Measurements from ENCODE around the gene TMEM107.

The TMEM107 gene

DNA sequence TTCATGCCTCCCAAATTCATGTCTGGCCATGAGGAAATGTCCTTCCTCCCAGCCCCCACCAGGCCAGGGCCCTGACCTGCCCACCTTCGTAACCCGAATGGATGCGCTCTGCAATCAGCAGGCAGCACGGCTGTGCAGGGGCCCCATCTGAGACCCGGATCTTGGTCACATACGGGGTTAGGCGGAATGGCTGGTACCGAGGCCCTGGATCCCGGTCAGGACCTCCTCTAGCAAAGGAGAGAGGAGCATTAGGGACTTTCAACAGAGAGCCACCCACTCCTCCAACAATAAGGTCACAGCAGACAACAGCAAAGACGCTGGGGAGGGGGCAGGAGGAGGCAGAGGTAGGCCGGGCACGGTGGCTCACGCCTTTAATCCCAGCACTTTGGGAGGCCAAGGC lies 27.6 kb downstream of the TMEM107 start:
- no peak for DNase-seq

- DNase-seq: no peak
Measured at GRCh38 chr17:8147805-8148404, 28.3 kb downstream of the TMEM107 start.

- DNase-seq: no peak
Measured at GRCh38 chr17:8147141-8147804, 28.9 kb downstream of the TMEM107 start.

DNA sequence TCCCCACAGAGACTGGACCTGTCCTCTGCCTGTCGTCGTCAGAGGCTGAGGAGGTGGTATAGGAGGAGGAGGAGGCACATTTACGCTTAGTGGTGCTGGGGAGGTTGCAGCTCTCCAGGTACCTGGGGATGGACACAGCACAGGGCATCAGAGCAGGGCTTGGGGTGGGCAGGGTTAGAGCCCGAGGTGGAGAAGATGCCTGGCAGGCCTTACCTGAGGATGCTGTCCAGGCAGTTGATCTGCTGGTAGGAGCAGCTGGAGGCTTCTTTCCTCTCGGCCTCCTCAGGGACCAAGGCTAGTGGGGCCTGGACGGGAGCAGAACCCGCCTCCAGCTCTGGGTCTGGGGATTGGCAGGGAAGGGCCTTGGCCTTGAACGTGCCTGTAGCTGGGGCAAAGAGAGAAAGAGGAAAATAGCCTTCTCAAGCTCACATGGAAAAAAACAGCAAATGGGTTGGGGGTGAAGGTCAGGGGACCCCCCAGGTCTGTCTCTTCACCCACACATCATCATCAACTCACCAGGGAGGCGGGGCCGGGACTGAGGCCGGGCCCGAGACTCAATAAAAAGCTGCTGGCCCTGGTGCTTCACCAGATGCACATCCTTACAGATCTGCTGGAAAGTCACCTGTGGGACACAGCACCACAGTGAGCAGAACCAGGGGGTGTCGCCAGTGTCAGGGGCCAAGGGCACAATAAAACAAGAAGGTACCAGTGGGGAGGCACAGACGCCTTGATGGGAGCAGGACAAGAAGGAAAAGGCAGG lies 29.6 kb downstream of the TMEM107 start:
- DNase-seq: no peak

DNA sequence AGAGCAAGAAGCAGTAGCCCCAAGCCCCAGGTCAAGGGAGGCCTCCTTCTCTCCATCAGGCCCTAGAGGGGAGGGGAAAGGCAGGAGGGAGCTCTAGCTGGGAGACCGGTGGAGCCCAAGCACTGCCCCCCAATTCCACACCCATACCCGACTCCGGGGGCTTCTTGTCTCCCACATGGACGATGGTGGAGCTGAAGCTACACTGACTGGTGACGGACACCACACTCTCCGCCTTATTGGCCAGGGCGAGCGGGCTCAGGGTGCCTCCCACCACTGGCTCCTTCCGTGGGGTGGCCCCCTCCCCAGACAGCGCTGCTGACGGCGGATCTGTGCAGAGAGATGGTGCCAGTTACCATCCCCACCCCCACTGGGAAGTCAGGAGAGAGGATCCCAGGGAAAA lies 30.4 kb downstream of the TMEM107 start:
- DNase-seq: no peak

GRCh38 chr17:8144401-8145231 lies 31.6 kb downstream of the TMEM107 start:
- no peak for DNase-seq

DNA sequence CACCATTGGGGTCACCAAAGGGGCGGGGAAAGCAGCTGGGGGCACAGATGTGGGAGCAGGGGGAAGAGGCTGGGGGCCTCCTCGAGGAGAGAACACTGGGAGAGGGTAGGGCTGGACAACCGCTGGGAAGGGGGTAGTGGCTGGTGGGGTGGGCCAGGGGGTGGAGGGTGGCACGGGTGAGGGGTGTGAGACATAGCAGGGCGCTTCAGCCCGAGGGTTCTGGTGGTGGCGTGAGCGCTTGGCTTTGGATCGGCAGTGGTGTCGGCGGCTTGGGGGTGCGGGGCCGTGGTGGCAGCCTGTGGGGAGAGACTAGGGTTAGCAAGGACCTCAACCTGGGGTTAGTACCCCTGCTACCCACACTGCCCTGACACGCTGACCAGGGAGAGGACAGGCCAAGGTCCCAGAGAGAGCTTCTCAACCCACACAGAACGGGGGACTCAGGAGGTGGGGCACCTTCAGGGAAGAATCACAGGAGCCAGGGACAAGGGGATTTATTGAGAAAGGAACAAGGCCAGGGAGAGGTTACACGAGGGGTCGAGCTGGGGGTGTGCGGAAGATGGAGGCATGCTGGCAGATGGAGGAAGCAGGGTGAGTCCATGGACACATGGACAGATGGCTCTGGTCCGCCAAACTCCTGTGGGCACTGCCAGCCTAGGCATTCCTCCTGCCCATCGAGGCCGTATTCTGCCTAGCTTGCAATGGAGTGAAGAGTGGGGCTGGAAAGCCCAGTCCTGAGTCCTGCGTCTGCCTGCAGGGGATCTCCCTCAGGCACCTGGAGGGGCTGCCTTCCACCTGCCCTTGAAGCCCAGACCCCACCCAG lies 32.4 kb downstream of the TMEM107 start:
- DNase-seq: no peak

DNA sequence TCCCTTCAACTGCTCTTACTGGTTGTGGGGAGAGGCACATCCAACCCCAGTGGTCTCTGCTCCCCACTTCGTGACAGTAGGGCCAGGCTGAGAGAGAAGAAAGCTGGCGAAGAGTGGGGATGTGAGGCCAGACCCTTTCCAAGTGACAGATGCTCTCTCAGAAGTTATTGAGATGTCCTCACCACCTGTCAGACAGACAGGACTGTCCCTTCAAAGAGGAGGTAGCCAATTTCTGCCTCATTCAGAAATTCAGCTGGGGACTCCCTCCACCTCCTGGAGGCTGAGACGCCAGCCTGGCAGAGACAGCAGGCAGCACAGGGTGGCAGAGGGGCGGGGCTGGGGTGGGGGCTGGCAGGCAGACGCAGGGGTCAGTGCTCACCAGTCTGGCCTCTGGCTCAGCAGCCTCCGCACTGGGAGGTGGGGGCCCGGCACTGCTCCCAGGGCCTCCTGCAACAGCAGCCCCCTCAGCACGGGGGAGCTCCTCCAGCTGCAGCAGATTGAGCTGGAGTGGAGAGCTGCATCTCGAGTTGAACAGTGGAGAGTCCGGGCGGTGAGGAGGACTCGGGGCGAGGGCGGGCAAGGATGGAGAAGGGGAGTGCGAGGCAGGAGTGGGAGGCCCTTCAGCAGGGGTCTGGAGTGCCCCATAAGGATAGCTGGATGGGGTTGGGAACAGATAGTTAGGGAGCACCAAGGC lies 33.1 kb downstream of the TMEM107 start:
- DNase-seq: no peak

DNA sequence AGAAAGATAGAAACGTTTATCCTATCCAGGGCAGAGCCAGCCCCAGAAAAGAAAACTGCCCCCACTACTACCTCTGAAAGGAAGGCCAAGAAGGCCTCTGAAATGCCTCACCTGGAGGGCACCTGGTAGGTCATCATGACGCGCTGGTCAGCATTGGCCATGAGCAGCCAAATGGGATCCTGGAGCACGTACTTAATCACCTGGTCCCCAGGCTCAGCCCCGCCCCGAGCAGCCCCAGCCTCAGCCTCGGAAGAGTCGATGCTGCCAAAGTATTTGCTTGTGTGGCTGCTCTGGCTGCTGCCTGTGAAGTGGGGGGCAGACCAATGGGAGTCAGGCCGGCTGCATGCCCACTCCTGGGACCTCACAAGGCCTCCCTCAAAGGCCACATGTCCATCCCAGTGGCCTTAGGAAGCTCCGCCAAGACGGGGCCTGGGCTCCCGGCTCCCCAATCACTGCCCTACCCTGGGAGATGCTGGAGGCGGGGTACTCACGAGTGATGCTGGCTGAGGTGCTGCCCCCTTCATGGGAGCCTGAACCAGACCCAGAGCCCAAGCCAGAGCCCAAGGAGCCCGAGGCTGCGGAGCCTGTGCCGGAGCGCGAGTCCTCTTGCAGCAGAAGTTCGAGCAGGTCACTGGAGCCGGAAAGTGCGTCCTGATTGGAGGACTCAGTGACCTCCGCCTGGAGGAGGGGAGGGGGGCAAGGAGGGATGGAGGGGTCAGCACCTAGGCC lies 33.9 kb downstream of the TMEM107 start:
- no peak for DNase-seq

DNA sequence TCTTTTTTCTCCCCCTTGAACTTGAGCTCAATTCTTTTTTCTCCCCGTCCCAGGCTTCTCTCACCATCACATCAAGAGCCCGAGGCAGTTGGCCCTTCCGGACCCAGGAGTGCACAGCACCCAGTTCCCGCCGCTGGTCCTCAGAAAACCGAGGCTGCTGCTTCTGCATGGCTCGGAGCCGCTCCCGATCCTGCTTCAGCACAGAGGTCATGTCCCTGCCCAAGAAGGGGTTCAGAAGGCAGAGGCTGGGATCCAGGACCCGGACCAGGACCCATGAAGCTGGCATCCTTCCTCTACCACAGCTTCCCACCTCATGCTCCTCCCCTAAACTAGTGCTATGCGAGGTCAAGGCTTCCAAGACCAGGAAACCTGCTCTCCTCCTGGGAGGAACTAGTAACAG lies 34.4 kb downstream of the TMEM107 start:
- no peak for DNase-seq

DNA sequence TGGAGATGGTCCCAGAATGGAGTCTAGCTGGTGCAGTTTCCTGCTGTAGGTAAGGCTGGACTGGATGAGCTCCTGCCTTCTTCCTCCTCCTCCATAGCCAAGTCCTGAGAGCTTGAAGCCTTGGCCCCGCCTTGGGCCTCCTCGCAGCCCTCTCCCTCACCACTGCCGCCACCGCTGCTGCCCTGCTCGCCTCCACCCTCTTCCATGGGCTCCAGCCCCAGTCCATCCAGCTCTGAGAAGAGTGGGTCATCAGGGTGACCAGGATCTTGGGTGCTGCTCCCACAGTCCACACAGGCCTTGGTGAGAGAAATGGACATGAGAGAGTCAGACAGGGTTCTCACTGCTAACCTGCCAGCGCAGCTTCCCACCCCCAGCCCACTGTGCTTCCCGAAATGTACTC lies 35.1 kb downstream of the TMEM107 start:
- DNase-seq: no peak

DNA sequence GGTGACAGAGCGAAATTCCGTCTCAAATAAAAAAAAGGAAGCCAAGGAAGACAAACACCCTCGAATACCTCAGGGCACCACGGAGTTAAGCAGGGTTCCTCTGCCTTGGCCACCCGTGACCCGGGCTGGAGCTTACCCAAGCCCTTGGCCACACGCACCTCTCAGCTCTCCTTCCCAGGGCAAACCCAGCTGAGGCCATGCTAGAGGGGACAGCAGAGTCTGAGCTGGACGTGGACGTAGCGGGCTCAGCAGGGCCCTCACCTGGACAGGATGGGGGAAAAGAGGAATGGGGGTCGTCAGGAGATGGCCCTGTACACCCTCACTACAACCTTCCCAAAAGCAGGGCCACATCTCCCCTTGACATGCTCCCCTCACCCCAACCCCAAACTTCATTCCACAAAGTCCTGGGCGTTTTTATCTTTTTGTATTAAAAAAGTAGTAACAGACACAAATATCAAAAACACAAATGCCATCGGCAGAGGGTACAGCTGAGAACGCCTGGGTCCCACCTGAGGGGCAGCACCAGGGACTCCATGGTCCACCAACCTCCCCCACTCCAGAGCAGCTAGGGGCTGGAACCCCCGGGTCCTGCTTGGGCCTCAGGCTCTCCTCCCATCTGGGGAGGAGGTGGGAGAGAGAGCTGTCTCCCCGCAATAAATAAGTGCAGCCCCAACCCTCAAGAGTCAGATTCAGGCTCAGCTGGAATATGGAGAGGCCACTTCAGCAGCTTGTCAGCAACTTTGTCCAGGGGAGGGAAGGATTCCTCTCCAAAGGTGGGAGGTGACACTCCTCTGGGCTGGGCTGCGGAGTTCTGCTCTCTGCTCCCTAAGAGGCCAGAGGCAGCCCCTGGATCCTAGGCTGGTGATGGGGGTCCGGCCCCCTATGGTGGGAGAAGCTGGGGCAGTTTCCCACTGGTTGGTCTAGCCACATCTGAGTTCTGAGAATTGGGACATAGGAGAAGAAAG lies 35.8 kb downstream of the TMEM107 start:
- no peak for DNase-seq

DNA sequence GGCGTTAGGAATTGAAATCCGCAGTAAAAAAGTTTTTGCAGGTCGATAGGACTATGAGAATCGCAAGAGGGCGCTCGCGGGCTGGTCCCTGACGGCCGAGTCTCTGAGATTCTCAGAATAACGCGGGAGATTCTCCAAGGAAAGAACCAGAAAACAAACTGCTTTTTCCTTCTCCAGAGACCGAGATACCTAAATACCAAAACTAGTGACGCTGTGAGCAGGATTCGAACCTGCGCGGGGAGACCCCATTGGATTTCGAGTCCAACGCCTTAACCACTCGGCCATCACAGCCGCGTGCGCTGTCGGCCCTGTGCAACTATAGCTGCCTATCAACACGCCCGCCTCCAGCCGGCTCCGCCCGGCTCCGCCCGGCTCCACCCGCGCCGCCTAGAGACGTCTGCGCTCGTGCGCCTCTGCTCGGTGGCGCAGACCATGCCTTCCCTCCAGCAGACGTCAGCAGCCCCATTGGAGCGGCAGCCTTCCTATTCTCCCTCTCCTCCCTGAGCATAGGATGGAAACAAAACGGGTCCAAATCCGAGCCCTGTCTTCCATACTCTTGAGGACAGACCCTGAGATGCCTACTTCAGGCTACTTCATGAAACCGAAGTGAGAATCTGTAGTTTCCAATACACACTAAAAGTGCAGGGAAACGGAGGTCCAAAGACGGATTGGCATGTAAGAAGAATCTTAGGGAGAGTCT lies 37.4 kb downstream of the TMEM107 start:
- peak; percentile 99 for DNase-seq

- no peak for DNase-seq
Measured at GRCh38 chr17:8138374-8138671, 37.9 kb downstream of the TMEM107 start.

- no peak for DNase-seq
Measured at GRCh38 chr17:8137645-8138373, 38.4 kb downstream of the TMEM107 start.

DNA sequence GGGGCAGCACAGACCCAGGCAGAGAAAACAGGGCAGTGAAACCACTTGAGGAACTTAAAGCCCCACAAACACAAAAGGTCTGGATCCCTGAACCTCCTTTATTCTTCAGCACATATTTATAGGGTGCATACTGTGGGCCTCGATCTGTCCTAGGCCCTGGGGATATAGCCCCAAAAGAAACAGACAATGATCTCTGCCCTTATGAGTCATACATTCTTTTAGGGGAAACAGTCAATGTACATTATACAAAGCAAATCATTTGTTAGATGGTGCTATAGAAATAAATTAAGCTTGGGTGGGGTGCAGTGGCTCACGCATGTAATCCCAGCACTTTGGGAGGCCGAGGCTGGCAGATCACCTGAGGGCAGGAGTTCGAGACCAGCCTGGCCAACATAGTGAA lies 42.2 kb downstream of the TMEM107 start:
- peak; percentile 36 for DNase-seq

DNA sequence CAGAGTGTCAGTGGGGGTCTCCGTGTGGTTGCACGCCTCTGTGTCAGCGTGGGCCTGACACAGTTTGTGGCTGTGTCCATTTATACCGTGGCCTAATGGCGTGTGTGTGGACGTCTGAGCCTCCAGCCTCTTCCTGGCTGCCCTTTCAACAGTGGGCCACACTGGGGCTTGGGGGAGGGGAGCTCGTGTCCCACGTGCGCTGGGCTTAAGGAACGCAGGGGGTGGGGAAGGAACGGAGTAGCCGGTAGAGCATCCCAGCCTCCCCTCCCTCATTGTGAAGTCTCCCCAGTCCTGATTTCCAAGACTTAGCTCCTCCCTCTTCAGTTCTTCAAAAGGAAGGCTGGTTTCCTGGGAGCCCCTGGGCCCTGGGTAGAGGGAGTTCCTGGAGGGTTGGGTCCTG lies 42.8 kb downstream of the TMEM107 start:
- DNase-seq: no peak

DNA sequence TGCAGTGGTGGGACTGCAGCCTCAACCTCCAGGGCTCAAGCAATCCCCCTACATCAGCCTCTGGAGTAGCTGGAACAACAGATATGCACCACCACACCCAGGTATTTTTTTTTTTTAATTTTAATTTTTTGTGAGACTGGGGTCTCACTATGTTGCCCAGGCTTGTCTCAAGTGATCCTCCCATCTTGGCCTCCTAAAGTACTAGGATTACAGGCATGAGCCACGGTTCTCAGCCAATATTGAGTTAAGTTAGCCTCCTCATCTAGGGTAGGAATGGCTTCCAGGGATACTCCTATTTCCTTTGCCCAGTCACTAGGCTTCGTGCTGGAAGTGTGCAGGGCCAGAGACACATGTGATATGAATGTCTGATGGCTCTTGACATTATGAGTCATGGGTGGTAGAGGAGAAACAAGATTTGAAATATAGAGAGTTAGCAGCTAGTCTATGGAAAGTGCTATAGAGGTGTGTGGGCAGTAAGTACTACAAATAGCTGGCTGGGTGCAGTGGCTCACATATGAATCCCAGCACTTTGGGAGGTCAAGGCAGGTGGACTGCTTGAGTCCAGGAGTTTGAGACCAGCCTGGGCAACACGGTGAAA lies 44.2 kb downstream of the TMEM107 start:
- DNase-seq: peak; percentile 59
